Testis (tissue), 3 donors: ENCODE data around the gene CCDC33. TPM values are rescaled to one million over a fixed set of nuclear protein-coding genes. Genes with fewer than 3 reads are reported as not detected.

Experiments
- DNase-seq: peaks from one replicate; pipeline ENCODE4 v3.0.0-alpha.2; 2019
- H3K27ac ChIP-seq, 2 donors: fragments of 200-600 bp; sonication (generic); one replicate each; pipeline ENCODE4 v1.5.1; 2019
- H3K27me3 ChIP-seq: fragments of 200-600 bp; sonication (generic); one replicate; pipeline ENCODE4 v1.5.1; 2019
- H3K36me3 ChIP-seq: fragments of 200-600 bp; sonication (generic); one replicate; pipeline ENCODE4 v1.5.1; 2017; ENCODE audit warnings: low read depth; ENCODE audit errors: missing control alignments
- H3K4me1 ChIP-seq: fragments of 200-600 bp; sonication (generic); one replicate; pipeline ENCODE4 v1.5.1; 2019
- H3K4me3 ChIP-seq, 2 donors: fragments of 200-600 bp; sonication (generic); one replicate each; pipeline ENCODE4 v1.5.1; 2017 to 2019
- H3K9me3 ChIP-seq: fragments of 200-600 bp; sonication (generic); one replicate; pipeline ENCODE4 v1.5.1; 2017
- POLR2A ChIP-seq: fragments of 450-650 bp; IDR thresholded peaks from one replicate; pipeline ENCODE4 v1.6.1; 2017; ENCODE audit warnings: antibody characterized with exemption, mild to moderate bottlenecking, moderate library complexity
- WGBS, 2 donors: methylation state at CpG; one replicate each; pipeline ENCODE4 v1.1.5; 2018; 5-methylcytosine and 5-hydroxymethylcytosine counted together
- intact Hi-C: fragments of 100-400 bp; cut with DNase I; formaldehyde crosslinking; loops from one replicate; pipeline ENCODE4 v1.15.1; 2023; ENCODE audit warnings: low total_unique reads
- polyA plus RNA-seq: library from polyadenylated mRNA; stranded (reverse); fragments of 350-450 nt; fragmentation: Illumina TruSeq; extraction: RNeasy Lipid Tissue Mini Kit (QIAGEN cat#74804); gene quantifications from one replicate; pipeline ENCODE4 v1.2.3, GENCODE V29; 2014; ENCODE audit warnings: low read depth, low replicate concordance; ENCODE audit not compliant: insufficient read depth
- total RNA-seq, 2 donors: library from RNA; depleted of rRNA; stranded (reverse); fragments of >200 nt; gene quantifications; one replicate each; pipeline ENCODE4 v1.2.3, GENCODE V29; 2016
- TF ChIP-seq, protein P1 (sequence below), 3 experiments: fragments of 450-650 bp in 2 of 3; fragments of 200-600 bp in 1 of 3; sonication (generic) in 1 of 3; IDR thresholded peaks; one replicate each; pipeline ENCODE4 v1.5.1; 2016 to 2019; ENCODE audit warnings: antibody characterized with exemption in 3 of 3, mild to moderate bottlenecking in 2 of 3, moderate library complexity in 1 of 3

CCDC33 gene
- total and polyA plus RNA-seq, 3 donors from 2014 or later = 11.6 to 41.3 (median 18.5) TPM

DNA sequence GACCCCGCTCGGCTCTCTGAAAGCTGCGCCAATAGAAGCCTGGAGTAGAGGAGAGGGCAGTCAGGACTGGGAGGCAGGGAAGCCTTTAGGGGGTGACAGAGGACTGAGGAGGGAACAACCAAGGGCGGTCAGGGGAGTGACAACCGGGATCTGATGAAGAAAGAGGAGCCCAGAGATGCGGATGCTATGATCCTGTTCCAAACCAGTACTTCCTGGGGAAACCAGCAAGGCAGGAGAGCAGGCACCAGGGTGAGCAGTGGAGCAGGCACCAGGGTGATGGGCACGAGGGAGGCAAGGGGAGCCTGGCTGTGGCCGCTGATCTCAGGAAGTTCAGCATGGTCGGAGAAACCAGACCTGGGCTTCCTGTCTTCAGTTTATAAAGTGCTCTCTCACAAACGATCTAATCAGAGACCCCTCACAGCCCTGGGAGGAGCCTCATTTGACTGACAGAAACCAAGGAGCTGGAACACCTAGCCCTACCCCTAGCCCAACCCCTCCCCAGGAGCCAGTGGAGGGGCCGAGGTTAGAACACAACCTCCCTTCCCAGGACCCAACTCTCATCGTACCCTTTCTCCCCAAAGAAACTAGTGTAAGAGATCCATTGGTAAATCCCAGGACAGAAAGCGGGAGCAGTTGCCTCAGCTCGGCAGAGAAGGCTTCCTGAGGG, 34.9 kb downstream of the CCDC33 start:
- TF ChIP-seq POLR2A = no peak
- TF ChIP-seq, protein P1, sequence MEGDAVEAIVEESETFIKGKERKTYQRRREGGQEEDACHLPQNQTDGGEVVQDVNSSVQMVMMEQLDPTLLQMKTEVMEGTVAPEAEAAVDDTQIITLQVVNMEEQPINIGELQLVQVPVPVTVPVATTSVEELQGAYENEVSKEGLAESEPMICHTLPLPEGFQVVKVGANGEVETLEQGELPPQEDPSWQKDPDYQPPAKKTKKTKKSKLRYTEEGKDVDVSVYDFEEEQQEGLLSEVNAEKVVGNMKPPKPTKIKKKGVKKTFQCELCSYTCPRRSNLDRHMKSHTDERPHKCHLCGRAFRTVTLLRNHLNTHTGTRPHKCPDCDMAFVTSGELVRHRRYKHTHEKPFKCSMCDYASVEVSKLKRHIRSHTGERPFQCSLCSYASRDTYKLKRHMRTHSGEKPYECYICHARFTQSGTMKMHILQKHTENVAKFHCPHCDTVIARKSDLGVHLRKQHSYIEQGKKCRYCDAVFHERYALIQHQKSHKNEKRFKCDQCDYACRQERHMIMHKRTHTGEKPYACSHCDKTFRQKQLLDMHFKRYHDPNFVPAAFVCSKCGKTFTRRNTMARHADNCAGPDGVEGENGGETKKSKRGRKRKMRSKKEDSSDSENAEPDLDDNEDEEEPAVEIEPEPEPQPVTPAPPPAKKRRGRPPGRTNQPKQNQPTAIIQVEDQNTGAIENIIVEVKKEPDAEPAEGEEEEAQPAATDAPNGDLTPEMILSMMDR (IDR thresholded peaks at IDR 0.05) = no peak

DNA sequence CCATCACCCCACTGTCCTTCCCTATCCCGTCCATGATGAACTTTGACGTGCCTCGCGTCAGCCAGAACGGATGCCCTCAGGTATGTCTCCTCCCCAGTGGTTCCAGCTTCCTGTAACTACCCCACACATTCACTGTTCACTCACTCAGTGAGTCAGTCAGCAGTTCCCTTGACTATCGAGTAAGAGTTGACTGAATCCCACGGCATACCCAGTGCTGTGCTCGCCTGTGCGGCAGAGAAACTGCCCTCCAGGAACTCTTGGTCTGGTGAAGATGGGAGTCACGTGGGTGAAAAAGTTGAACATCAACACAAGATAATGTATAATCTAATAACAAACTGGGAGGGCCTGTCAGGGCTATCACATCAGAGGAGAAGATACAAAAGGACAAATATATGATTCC, 36.7 kb downstream of the CCDC33 start:
- Histone ChIP-seq H3K4me3 (no peak overlapping the region), H3K27ac (no peak overlapping the region), H3K27me3 (no peaks in the 10 kb centered on the region), H3K9me3 (no peaks in the 10 kb centered on the region), H3K4me1 (no peaks in the 10 kb centered on the region), H3K36me3 (no peaks in the 10 kb centered on the region)
- intact Hi-C loops = no loop called here
- TF ChIP-seq, protein P1 (IDR thresholded peaks at IDR 0.05) = no peak
- TF ChIP-seq POLR2A = no peak
- DNase-seq = no peak
- WGBS, 2 donors = 90 to 91% methylated on average over 10 of the region's 10 CpGs

More for the DNA sequence above, 34.9 kb downstream of the CCDC33 start:
- no peak overlapping the region for H3K27ac ChIP-seq
- H3K9me3 ChIP-seq = no peaks in the 10 kb centered on the region
- no peak overlapping the region for H3K4me3 ChIP-seq
- H3K36me3 ChIP-seq = no peaks in the 10 kb centered on the region
- DNase-seq = no peak
- H3K4me1 ChIP-seq = no peaks in the 10 kb centered on the region
- 59 to 64% methylated on average over 14 of the region's 14 CpGs for WGBS, 2 donors
- intact Hi-C loops = no loop called here
- no peaks in the 10 kb centered on the region for H3K27me3 ChIP-seq

DNA sequence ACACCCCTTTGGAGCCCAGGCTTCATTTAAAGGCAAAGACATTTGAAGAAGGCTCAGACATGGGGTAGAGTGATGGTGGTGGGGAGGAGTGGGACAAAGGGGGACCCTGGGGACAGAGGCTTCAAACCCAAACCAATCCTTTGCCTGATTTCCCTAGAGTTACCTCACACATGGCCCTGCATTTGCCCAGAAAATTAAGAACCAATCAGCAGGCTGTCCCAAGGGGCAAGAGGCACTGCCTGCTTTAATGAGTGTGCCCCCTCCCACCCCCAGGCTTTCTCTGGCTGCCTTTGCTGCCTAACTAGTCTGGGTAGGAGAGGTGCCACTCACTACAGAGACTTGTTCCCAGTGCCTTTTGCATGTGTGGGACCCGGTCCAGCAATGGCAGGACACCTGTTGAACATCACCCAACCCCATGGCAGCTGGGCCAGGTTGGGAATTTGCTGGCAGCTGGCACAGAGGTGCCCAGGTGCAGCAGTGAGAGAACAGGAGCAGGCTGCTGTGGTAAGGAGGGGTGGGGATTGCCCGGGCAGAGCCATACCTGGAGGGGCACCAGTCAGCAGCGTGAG, 38.4 kb downstream of the CCDC33 start:
- Histone ChIP-seq H3K36me3 (no peaks in the 10 kb centered on the region), H3K27me3 (no peaks in the 10 kb centered on the region), H3K4me1 (no peaks in the 10 kb centered on the region), H3K9me3 (no peaks in the 10 kb centered on the region), H3K4me3 (no peak overlapping the region), H3K27ac (no peak overlapping the region)
- intact Hi-C loops = no loop called here
- DNase-seq = no peak
- WGBS, 2 donors = 75 to 78% methylated on average over 3 of the region's 3 CpGs
- no peak for TF ChIP-seq POLR2A
- TF ChIP-seq, protein P1 (IDR thresholded peaks at IDR 0.05) = no peak

DNA sequence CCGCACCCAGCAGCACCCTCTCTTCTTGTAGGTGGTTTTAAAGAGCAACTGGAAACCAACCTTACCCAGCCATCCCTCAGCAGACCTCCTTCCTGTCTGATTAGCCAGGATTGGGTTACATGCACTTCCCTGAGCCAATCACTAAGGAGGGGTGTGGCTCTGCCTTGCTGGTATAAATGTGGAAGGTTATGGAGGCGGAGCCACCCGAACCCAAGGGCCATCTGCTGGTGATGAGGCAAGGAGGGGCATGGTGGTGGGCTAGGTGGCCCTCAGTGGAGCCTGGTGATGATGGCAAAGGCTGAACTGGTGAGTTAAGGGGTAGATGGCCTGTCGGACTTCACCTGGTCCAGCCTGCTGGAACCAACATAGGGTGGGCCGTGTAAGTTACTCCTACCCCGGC, 39.8 kb downstream of the CCDC33 start:
- Histone ChIP-seq H3K4me1 (no peaks in the 10 kb centered on the region), H3K27me3 (no peaks in the 10 kb centered on the region), H3K4me3 (no peak overlapping the region), H3K9me3 (no peaks in the 10 kb centered on the region), H3K27ac (no peak overlapping the region), H3K36me3 (no peaks in the 10 kb centered on the region)
- WGBS, 2 donors = 83 to 85% methylated on average over 5 to 6 of the region's 6 CpGs
- TF ChIP-seq, protein P1 (IDR thresholded peaks at IDR 0.05) = no peak
- no peak for TF ChIP-seq POLR2A
- intact Hi-C loops = no loop called here
- peak; percentile 20 for DNase-seq

DNA sequence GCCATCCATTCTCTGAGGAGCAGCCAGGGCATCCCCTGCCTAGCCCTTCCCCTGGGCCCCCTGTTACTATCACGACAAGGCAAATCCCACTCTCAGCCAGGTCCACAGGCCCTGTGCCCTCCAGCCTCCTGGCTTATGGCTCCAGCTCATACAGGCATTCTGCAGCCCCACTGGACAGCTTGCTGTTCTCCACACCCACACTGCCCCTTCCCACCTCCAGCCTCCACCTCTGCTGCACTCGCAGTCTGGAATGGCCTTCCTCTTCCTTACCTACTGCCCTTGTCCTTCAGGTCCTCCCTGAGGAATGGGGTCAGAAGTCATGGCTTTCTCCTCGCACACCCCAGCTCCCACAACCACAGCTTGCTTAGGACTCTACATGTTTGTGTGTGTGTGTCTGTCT, 40.4 kb downstream of the CCDC33 start:
- 79 to 84% methylated on average over 3 of the region's 3 CpGs for WGBS, 2 donors
- TF ChIP-seq, protein P1 (IDR thresholded peaks at IDR 0.05) = no peak
- no peak for TF ChIP-seq POLR2A
- Histone ChIP-seq H3K27ac (no peak overlapping the region), H3K4me1 (no peaks in the 10 kb centered on the region), H3K4me3 (no peak overlapping the region), H3K36me3 (no peaks in the 10 kb centered on the region), H3K27me3 (no peaks in the 10 kb centered on the region), H3K9me3 (no peaks in the 10 kb centered on the region)
- DNase-seq = no peak
- intact Hi-C loops = no loop called here
